Choroid plexus epithelial cell (primary cell): ENCODE data around the gene ZMYND10.

ENCODE experiments used
- DNase-seq: peaks from one replicate; pipeline ENCODE4 v3.0.0-alpha.2; 2010; ENCODE audit warnings: low read depth
- H3K4me3 ChIP-seq: 2 replicates; pipeline ENCODE4 v1.5.1; 2011; ENCODE audit warnings: low read depth, mild to moderate bottlenecking, control low read depth, low read length, moderate library complexity
- TF ChIP-seq, protein P1 (sequence below): conservative IDR thresholded peaks from 2 replicates; pipeline ENCODE4 v1.5.1; 2011; ENCODE audit warnings: low read depth, mild to moderate bottlenecking, control low read depth, inconsistent platforms, low read length, moderate library complexity

Gene ZMYND10

DNA sequence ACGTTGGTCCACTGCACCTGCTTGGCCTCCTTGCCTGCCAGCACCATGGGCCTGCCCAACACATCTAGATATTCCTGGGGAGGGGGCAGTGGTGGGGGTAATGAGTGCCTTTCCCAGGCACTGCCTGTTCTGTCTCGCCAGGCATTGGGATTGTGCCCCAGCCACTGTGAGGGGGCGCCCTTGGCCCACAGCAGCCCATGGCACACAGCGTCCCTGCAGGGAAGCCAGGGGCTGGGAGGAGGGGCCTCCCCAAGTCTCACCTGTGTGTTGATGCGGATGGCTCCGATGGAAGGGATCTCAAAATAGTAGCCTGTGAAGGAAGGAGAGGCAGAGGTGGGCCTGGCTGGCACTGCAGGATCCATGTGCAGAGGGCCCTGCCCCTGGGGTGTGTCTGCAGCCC is 32.5 kb upstream of the ZMYND10 start:
- TF ChIP-seq, protein P1, sequence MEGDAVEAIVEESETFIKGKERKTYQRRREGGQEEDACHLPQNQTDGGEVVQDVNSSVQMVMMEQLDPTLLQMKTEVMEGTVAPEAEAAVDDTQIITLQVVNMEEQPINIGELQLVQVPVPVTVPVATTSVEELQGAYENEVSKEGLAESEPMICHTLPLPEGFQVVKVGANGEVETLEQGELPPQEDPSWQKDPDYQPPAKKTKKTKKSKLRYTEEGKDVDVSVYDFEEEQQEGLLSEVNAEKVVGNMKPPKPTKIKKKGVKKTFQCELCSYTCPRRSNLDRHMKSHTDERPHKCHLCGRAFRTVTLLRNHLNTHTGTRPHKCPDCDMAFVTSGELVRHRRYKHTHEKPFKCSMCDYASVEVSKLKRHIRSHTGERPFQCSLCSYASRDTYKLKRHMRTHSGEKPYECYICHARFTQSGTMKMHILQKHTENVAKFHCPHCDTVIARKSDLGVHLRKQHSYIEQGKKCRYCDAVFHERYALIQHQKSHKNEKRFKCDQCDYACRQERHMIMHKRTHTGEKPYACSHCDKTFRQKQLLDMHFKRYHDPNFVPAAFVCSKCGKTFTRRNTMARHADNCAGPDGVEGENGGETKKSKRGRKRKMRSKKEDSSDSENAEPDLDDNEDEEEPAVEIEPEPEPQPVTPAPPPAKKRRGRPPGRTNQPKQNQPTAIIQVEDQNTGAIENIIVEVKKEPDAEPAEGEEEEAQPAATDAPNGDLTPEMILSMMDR = no peak

DNA sequence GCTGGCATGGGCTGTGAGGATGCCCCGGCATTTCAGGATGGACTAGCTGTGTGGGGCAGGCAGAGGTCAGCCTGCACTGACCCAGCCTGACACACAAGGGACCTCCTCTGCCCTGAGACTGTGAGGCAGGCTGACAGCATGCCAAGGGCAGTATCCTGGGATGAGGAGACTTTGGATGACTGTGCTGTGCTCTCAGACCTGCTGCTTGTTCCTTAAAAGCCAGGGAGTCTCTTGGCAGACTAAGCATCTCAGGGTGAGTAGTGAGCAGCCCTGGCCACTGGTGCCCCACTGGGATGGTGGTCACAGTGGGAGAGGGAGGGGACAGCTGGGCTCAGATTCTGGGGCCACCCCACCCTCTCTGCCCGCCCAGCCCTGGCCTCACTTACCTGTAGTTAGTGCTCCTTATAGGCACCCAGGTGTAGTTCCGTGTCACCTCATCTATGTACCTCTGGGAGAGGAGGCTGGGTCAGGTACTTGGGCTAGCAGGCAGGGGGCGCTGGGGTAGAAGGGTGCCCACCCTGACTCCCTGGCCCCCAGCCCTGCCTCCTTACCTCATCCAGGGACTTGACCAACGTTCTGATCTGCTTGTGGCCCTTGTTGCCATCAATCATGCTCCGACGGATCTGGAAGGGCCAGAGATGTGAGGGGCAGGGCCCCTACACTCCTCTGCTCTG is 29.9 kb upstream of the ZMYND10 start:
- TF ChIP-seq, protein P1 = peak; percentile 10
- no peak overlapping the region for H3K4me3 ChIP-seq
- no peak for DNase-seq

More for the DNA sequence above, 32.5 kb upstream of the ZMYND10 start:
- no peak for DNase-seq
- H3K4me3 ChIP-seq = no peak overlapping the region

DNA sequence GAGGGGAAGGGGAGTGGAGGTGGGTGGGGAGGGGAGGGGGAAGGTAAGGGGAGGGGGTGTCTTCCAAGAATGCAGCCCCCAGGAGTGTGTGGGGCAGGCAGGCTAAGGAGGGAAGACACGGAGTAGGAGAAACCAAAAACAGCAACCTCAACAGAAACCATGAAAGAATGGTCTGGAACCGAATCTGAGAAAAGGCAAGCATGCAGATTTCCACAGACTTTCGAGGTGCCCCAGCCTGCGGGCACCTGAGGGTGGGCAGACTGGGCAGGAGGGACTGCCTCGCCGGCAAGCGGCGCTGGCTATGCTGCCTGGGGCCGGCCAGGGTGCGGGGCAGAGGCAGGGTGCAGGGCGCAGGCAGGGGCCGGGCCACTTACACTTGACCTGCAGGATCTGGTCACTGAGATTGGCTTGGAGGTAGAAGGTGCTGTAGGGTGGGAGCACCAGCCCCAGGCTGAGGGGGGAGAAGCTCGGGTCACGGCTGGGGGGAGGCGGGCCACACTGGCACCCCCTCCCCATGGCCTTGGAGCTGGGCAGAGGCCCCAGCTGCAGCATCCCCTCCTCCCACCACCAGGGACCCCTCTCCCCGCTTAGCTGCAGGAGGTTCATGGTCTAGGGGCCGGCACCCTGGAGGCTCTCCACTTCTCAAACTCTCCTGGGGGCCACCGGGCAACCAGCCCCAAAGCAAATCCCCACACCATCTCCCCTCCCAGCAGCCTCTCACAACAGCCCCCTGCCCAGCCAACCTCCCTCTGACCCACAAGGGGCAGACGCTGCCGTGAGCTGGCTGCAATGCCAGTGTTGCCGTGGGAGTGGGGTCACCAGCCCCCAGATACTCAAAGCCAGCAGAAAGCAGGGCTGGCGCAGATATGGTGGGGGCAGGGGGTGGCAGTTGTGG is 29.1 kb upstream of the ZMYND10 start:
- H3K4me3 ChIP-seq = no peak overlapping the region
- no peak for DNase-seq
- TF ChIP-seq, protein P1 = no peak

DNA sequence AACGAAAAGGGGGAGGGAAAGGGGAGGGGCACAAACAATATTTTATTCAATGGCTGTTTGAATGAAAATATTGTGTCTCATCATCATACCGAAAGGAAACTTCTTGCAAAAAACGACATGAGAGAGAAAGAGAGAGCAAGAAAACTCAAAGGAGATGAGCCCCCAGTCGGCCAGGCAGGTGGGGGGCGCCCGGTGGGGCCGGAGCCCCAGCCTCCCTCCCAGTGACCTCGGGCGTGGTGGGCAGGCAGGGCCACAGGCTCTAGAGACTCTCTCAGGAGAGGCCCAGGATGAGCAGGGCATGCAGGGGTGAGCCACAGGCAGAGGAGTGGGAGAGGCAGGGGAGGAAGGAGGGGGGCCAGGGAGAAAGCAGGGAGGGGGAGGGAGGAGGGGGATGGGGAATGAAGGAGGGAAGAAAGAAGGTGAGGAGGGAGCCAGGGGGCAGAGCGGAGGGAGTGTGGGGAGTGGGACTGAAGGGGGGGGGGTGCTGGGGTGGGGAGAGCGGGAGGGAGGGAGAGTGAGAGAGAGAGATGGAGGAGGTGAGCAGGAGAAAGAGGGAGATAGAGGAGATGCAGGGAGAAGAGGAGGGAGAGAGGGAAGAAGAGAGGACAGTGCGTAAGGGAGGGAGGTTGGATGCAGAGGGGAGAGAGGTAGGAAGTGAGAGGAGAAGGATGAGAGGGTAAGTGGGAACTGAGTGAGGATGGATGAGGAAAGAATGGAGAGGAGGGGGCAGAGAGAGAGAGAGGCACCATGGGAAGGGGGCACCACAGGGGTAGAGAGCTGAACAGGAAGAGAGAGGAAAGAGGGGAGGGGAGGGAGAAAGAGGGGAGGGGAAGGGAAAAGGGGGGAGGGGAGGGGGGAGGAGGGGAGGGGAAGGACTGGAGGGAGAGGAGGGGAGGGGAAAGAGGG is 27.9 kb upstream of the ZMYND10 start:
- TF ChIP-seq, protein P1 = no peak
- DNase-seq = no peak
- H3K4me3 ChIP-seq = no peak overlapping the region

DNA sequence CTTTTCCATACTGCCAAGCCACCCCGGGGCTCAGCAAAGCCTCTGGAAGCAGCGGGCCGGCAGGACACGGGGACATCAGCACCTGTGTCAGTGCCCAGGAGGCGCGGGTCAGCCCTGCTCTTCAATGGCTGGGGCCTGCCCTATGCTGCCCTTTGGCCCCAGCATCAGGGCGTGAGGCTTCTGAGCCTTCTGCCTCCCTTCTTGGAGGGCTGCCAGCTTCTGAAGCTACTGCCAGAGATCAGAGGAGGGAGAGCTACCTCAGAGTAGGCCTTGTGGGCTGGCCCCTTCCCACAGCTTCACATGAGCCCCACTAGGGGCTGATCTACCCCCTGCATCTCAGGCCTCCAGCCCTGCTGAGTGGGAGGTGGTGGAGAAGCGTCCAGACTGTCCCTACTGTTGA is 26.8 kb upstream of the ZMYND10 start:
- DNase-seq = no peak
- H3K4me3 ChIP-seq = no peak overlapping the region
- TF ChIP-seq, protein P1 = no peak

DNA sequence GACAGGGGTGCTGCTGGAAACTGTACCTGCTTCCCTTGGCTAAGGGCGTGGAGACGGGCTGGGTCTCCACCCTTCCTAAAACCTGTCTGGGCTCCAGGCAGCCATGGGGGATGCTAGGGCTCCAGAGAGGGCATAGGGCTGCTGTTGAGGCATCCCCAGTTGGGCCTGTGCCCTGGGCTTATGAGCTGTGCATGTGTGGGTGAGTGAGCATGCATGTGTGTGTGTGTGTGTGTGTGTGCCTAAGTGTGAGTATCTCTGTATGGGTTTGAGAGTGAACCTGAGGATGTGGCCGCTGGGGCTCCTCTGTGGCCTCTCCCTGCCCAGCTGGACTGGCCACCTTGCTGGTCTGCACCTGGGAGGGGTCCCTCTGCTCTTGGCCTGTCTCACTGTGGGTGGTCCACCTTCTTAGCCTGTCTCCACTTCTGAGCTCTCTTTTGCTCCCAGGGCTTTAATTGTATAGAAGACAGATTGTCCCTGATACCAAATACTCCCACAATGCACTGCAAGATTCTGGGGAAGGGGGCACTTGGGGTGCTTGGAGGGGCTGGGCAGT is 25.7 kb upstream of the ZMYND10 start:
- DNase-seq = no peak
- TF ChIP-seq, protein P1 = no peak
- no peak overlapping the region for H3K4me3 ChIP-seq
